K562 (cell line): ENCODE measurements around the gene HLA-E. TPM values are rescaled to one million over a fixed set of nuclear protein-coding genes. Genes with fewer than 3 reads are reported as not detected.
"Not testable (repeated sequence)": the region's sequence is repeated elsewhere in the genome, so short reads cannot be mapped to it uniquely, and the experiment has no call there.

Source experiments
- ATAC-seq: fragments of 200-7000 bp; cut with Tn5 transposase; 3 replicates; pipeline ENCODE4 v1.9.1; 2020; ENCODE audit warnings: moderate library complexity
- BruUV-seq: library from RNA; stranded (reverse); fragments of 400-500 nt; replicated peaks from 2 replicates; lab custom pipeline; 2021; lab: Mats Ljungman, UMichigan
- CTCF ChIA-PET: fragments of 300-600 bp; formaldehyde crosslinking; extraction: SDS; loops from one replicate; lab custom pipeline; 2021; ENCODE audit warnings: low intra/inter-chr PET ratio; lab: Yijun Ruan, JAX
- POLR2A ChIA-PET: fragments of 300-600, 350-650 bp; sonication (Branson Sonifier 250); formaldehyde crosslinking; extraction: SDS; loops from one replicate; lab custom pipeline; 2021; ENCODE audit warnings: antibody characterized with exemption, inconsistent platforms; lab: Yijun Ruan, JAX
- DNase-seq, 4 experiments: peaks; one replicate each; pipeline versions ENCODE4 v3.0.0 to v3.0.0-alpha.2; 2011 to 2018; ENCODE audit warnings: low spot score in 3 of 4, mixed read lengths in 3 of 4; ENCODE audit errors: extremely low read depth in 1 of 4
- FAIRE-seq: peaks from 2 replicates; lab custom pipeline; 2011; peaks lifted over from hg19 to GRCh38; lab: Jason Lieb, UNC
- H2AFZ ChIP-seq: 2 replicates; pipeline ENCODE4 v1.6.0; 2011; ENCODE audit warnings: low read depth, low read length, control low read depth, inconsistent platforms
- H3K27ac ChIP-seq: fragments of 200-600 bp; 3 replicates; pipeline ENCODE4 v1.8.0; 2011; ENCODE audit warnings: low read depth, mild to moderate bottlenecking, control low read depth, inconsistent platforms, low read length, moderate library complexity, mixed read lengths; ENCODE audit errors: extremely low read depth
- H3K27me3 ChIP-seq, 2 experiments: fragments of 300-600 bp in 1 of 2; 2 replicates in 1 of 2; 3 replicates in 1 of 2; pipeline versions ENCODE4 v1.6.0 to v1.8.0; 2011; ENCODE audit warnings: inconsistent platforms in 2 of 2, low read length in 2 of 2, mild to moderate bottlenecking in 1 of 2, mixed read lengths in 1 of 2, moderate library complexity in 1 of 2; ENCODE audit not compliant: control insufficient read depth in 2 of 2, insufficient read depth in 2 of 2
- H3K36me3 ChIP-seq: fragments of 300-600 bp; 3 replicates; pipeline ENCODE4 v1.8.0; 2011; ENCODE audit warnings: mild to moderate bottlenecking, low read length, inconsistent platforms; ENCODE audit not compliant: control insufficient read depth, insufficient read depth
- H3K4me1 ChIP-seq, 2 experiments: fragments of 200-600 bp in 1 of 2; replicated peaks in 1 of 2; 2 replicates in 1 of 2; 3 replicates in 1 of 2; pipeline versions ENCODE4 v1.5.1 to v1.8.0; 2011; ENCODE audit warnings: inconsistent platforms in 2 of 2, low read length in 2 of 2, mild to moderate bottlenecking in 1 of 2, mixed read lengths in 1 of 2, moderate library complexity in 1 of 2; ENCODE audit not compliant: control insufficient read depth in 2 of 2, insufficient read depth in 2 of 2
- H3K4me2 ChIP-seq: 2 replicates; pipeline ENCODE4 v1.6.1; 2011; ENCODE audit warnings: low read length, control low read depth, inconsistent platforms, mixed read lengths; ENCODE audit not compliant: insufficient read depth
- H3K4me3 ChIP-seq: fragments of 200-600 bp; sonication (generic), shearing (Covaris generic); 2 replicates; pipeline ENCODE4 v1.5.1; 2016; ENCODE audit warnings: control low read depth, inconsistent platforms
- H3K79me2 ChIP-seq: fragments of 200-600 bp; 3 replicates; pipeline ENCODE4 v1.8.0; 2011; ENCODE audit warnings: low read length, inconsistent platforms; ENCODE audit not compliant: control insufficient read depth, insufficient read depth
- H3K9ac ChIP-seq, 2 experiments: 2 replicates each; pipeline versions ENCODE4 v1.6.0 to v1.6.1; 2011; ENCODE audit warnings: low read depth in 2 of 2, low read length in 2 of 2, control low read depth in 1 of 2, inconsistent platforms in 1 of 2, mild to moderate bottlenecking in 1 of 2, mixed read lengths in 1 of 2; ENCODE audit not compliant: insufficient read depth in 1 of 2
- H3K9me1 ChIP-seq: one replicate; pipeline ENCODE4 v1.6.0; 2011; ENCODE audit warnings: inconsistent platforms, mild to moderate bottlenecking, low read length, moderate library complexity; ENCODE audit not compliant: control insufficient read depth, insufficient read depth
- H3K9me3 ChIP-seq: replicated peaks from 2 replicates; pipeline ENCODE4 v1.5.1; 2011; ENCODE audit warnings: low read depth, low read length, inconsistent platforms; ENCODE audit not compliant: control insufficient read depth, insufficient read depth
- H4K20me1 ChIP-seq: replicated peaks from 2 replicates; pipeline ENCODE4 v1.6.1; 2011; ENCODE audit warnings: low read length, inconsistent platforms, mixed read lengths; ENCODE audit not compliant: control insufficient read depth, insufficient read depth
- WGBS: fragments of 100-300 bp; shearing (Covaris generic); methylation state at CpG from one replicate; pipeline ENCODE4 v1.1.6; 2016; ENCODE audit warnings: low coverage, mixed read lengths; ENCODE audit not compliant: insufficient coverage; ENCODE audit errors: missing lambda C conversion rate; 5-methylcytosine and 5-hydroxymethylcytosine counted together
- in situ Hi-C: fragments of 300-500 bp; cut with MboI; formaldehyde crosslinking; loops from 4 replicates; pipeline ENCODE4 v1.15.0; 2018; ENCODE audit warnings: inconsistent platforms, mixed read lengths
- intact Hi-C: fragments of 100-400 bp; cut with micrococcal nuclease; formaldehyde crosslinking; loops from 2 replicates; pipeline ENCODE4 v1.14.2; 2022
- polyA plus RNA-seq, 8 experiments: library from polyadenylated mRNA; depleted of rRNA in 4 of 8; stranded (reverse) in 5 of 8; unstranded in 3 of 8; fragments of >200 nt; fragmentation: Nextera tagmentation in 2 of 8; fragmentation: Illumina TruSeq in 1 of 8; extraction: Ambion mirVana in 2 of 8; extraction: Trizol in 1 of 8; gene quantifications; 2 replicates each; pipeline versions ENCODE4 v1.2.1 to v1.2.3, GENCODE V29; 2011 to 2014; ENCODE audit warnings: inconsistent platforms in 1 of 8, missing spikeins in 1 of 8
- total RNA-seq, 7 experiments: library from RNA; depleted of rRNA in 6 of 7; stranded (reverse); fragments of >200 nt in 6 of 7; fragmentation: Illumina TruSeq in 2 of 7; extraction: Trizol in 2 of 7; gene quantifications; 2 replicates each; pipeline versions ENCODE4 v1.2.1 to v1.2.3, GENCODE V29; 2011 to 2021; ENCODE audit warnings: low replicate concordance in 1 of 7
- TF ChIP-seq, protein P1 (sequence below): sonication (generic); formaldehyde crosslinking; IDR thresholded peaks from 2 replicates; pipeline ENCODE4 v1.8.1; 2023; ENCODE audit warnings: mild to moderate bottlenecking, missing genetic modification reagents

HLA-E gene
- total and polyA plus RNA-seq, 9 of the 15 experiments (the other 6 are each of a cell fraction or from before 2014, with no cell fraction given), result 3.2 to 39.9 (median 26.8) TPM

DNA sequence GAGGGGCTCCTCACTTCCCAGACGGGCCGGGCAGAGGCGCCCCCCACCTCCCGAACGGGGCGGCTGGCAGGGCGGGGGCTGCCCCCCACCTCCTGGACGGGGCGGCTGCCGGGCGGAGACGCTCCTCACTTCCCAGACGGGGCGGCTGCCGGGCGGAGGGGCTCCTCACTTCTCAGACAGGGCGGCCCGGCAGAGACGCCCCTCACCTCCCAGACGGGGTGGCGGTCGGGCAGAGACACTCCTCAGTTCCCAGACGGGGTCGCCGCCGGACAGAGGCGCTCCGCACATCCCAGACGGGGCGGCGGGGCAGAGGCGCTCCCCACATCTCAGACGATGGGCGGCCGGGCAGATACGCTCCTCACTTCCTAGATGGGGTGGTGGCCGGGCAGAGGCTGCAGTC, 9.4 kb downstream of the HLA-E start:
- DNase-seq, H3K79me2 ChIP-seq, H3K27me3 ChIP-seq, H3K4me2 ChIP-seq, in situ Hi-C loops, H2AFZ ChIP-seq, H4K20me1 ChIP-seq, H3K36me3 ChIP-seq, ATAC-seq, H3K4me3 ChIP-seq: not testable (repeated sequence)
- WGBS, result 91% methylated on average over 10 of the region's 37 CpGs
- peaks cover 16 to 29% of the 10 kb centered on the region in 2 experiments for H3K4me1 ChIP-seq
- TF ChIP-seq, protein P1, sequence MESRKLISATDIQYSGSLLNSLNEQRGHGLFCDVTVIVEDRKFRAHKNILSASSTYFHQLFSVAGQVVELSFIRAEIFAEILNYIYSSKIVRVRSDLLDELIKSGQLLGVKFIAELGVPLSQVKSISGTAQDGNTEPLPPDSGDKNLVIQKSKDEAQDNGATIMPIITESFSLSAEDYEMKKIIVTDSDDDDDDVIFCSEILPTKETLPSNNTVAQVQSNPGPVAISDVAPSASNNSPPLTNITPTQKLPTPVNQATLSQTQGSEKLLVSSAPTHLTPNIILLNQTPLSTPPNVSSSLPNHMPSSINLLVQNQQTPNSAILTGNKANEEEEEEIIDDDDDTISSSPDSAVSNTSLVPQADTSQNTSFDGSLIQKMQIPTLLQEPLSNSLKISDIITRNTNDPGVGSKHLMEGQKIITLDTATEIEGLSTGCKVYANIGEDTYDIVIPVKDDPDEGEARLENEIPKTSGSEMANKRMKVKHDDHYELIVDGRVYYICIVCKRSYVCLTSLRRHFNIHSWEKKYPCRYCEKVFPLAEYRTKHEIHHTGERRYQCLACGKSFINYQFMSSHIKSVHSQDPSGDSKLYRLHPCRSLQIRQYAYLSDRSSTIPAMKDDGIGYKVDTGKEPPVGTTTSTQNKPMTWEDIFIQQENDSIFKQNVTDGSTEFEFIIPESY (CRISPR knock-in tag), result 0 out of 2 replicates have a peak, but pooled peaks have one; percentile 19
- TF ChIP-seq, all 486 proteins: peak for 1; not testable (repeated sequence) for 485
- H3K9me3 ChIP-seq, CTCF ChIA-PET, H3K27ac ChIP-seq, BruUV-seq, FAIRE-seq, H3K9ac ChIP-seq, H3K9me1 ChIP-seq, POLR2A ChIA-PET, intact Hi-C loops: not testable (repeated sequence)
